Measurements from ENCODE around the gene MED14. TPM values are rescaled to one million over a fixed set of nuclear protein-coding genes. Genes with fewer than 3 reads are reported as not detected.

The MED14 gene
- polyA plus RNA-seq, 4 donors, result 36.9 to 62.2 (median 50.1) TPM

DNA sequence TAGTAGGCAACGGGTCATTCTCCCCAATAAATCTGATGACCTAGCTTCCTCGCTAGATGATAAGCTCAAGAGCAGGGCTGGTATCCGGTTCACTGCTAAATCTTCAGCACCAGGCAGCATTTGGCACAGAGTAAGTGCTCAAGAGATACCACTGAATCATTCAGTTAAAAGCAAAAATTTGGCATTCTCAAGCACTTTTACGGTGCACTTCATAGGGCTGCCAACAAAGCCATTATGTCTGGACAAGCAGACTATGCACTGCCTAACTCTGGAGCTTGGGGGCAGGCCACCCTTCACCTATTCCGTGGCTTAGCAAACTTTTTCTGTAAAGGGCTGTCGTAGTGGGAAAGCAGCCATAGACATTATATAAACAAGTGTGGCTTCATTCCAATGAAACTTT, 64.2 kb downstream of the MED14 start:
- no peak for DNase-seq (ENCODE audit: low read depth in 4 of 4, low spot score in 2 of 4)

- DNase-seq (ENCODE audit: low read depth in 4 of 4, low spot score in 2 of 4), result no peak
Observed at GRCh38 chrX:40663880-40664630, 71.3 kb downstream of the MED14 start.

GRCh38 chrX:40663078-40663740, 72.1 kb downstream of the MED14 start:
- no peak for DNase-seq (ENCODE audit: low read depth in 4 of 4, low spot score in 2 of 4)

DNA sequence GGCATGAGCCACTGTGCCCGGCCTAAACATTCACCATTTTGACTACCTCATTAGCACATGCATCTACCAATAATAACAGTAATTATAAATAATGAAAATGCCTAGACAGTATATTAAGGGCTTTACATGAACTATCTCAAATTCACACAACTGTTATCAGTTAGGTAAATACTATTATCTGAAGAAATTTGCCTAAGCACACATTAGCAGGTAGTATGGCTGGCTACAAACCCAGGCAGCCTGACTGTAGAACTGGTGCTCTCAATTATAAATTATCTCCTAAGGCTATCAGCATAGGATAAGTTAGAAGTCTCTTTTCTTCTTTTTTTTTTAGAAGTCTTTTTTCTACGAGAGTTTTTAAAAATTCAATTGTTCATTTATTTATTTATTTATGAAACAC, 73.9 kb downstream of the MED14 start:
- no peak for DNase-seq (ENCODE audit: low read depth in 4 of 4, low spot score in 2 of 4)

GRCh38 chrX:40660381-40660780, 75.0 kb downstream of the MED14 start:
- no peak for DNase-seq (ENCODE audit: low read depth in 4 of 4, low spot score in 2 of 4)

- DNase-seq (ENCODE audit: low read depth in 4 of 4, low spot score in 2 of 4), result no peak
Observed at GRCh38 chrX:40653535-40653934, 81.8 kb downstream of the MED14 start.

- no peak for DNase-seq (ENCODE audit: low read depth in 4 of 4, low spot score in 2 of 4)
Observed at GRCh38 chrX:40652664-40653063, 82.7 kb downstream of the MED14 start.

DNA sequence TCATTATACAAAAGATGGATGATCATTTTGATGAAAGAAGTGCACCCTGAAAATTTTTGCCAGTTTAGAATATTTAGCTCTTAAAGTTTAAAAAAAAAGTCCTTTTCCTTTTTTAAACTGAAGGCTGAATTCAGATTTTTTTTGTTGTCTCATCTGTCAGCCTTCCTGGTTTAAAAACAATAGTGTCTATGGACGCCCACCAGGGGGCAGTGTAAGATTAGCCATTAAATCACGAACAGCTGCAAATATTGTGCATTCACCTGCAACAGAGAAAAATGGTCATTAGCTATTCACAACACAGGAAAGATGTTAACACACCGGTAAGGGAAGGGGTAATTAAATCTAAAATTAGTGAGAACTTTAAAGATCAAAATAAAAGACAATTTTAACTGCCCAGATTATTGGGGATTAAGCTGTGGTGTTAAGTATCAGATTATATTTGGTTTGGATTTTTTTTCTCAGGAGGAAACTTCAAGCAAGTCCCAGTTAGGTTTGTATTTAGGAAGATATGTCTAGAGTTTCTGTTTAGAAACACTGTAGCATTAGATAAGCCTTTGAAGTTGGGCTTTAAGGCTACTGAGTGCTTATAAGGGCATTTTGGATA, 83.6 kb downstream of the MED14 start:
- peak in 1 of 4 donors; percentile 23 for DNase-seq (ENCODE audit: low read depth in 4 of 4, low spot score in 2 of 4)

- peak; percentile 56 to 83 (median 74) for DNase-seq (ENCODE audit: low read depth in 4 of 4, low spot score in 2 of 4)
Observed at GRCh38 chrX:40647307-40648197, 87.8 kb downstream of the MED14 start, which contains the start of gene CXorf38. Gene CXorf38 (minus strand): TSS chrX:40647561. CDS start chrX:40647520, 41 bp downstream.

GRCh38 chrX:40646489-40647306, 88.6 kb downstream of the MED14 start:
- DNase-seq (ENCODE audit: low read depth in 4 of 4, low spot score in 2 of 4), result no peak

DNA sequence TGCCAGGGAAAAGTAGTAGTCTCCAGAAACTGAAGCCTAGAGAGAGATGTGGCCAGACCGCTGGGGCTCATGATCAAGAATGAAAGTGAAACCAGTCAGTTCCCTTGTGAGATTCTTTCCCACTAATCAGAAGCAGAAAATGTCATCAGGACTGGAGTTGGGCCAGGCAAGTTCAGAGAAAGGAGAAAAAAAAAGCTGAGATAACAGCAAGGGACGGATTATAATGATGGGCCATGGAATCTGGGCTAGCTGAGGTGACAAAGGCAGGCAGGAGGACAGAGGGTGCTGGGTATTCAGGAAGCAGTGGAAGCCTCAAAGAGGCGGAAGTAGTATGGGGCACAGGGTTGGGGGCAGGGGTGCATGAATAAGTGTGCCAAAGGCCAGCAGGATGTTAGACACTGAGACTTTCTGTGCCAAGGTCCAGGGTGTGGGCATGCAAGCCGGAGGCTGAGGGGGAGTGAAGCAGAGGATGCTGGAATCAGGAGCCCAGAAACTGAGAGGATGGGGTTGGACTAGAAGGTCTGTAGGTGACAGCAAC, 90.5 kb downstream of the MED14 start:
- no peak for DNase-seq (ENCODE audit: low read depth in 4 of 4, low spot score in 2 of 4)

GRCh38 chrX:40644176-40644575, 91.2 kb downstream of the MED14 start:
- no peak for DNase-seq (ENCODE audit: low read depth in 4 of 4, low spot score in 2 of 4)

GRCh38 chrX:40637687-40638086, 97.7 kb downstream of the MED14 start:
- DNase-seq (ENCODE audit: low read depth in 4 of 4, low spot score in 2 of 4), result no peak

DNA sequence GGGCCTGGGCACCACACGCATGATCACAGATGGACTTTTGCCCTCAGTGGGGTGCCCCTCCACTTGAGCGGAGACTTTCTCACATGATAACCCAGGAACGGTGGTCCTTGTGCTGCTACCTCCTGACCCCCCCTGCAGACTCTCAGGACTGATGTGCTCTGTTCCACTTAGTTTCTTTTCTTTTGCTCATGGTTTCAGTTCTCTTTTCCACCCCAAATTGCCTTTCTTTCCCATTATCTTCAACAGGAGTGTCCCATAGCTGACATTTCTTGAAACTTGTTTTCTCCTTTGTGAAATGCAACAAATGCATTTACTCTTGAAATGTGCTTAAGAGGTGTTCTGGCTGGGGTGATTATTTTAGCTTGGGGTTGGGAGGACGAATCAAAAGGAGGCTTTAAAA, 103.1 kb downstream of the MED14 start:
- DNase-seq (ENCODE audit: low read depth in 4 of 4, low spot score in 2 of 4), result no peak

- DNase-seq (ENCODE audit: low read depth in 4 of 4, low spot score in 2 of 4), result no peak
Observed at GRCh38 chrX:40628506-40628905, 106.8 kb downstream of the MED14 start.

GRCh38 chrX:40625294-40625693, 110.0 kb downstream of the MED14 start:
- DNase-seq (ENCODE audit: low read depth in 4 of 4, low spot score in 2 of 4), result no peak

DNA sequence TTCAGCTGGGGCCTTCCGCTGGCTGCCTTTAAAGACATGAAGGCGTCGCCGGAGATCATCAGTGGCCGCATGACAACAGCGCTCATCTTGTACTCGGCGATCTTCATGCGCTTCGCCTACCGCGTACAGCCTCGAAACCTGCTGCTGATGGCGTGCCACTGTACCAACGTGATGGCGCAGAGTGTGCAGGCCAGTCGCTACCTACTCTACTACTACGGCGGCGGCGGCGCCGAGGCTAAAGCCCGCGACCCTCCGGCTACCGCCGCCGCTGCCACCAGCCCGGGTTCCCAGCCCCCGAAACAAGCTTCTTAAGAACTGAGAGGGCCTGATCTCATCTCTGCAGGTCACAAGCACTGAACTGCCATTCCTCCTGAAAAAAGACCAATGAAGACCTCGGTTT, 111.7 kb downstream of the MED14 start:
- DNase-seq (ENCODE audit: low read depth in 4 of 4, low spot score in 2 of 4), result no peak

DNA sequence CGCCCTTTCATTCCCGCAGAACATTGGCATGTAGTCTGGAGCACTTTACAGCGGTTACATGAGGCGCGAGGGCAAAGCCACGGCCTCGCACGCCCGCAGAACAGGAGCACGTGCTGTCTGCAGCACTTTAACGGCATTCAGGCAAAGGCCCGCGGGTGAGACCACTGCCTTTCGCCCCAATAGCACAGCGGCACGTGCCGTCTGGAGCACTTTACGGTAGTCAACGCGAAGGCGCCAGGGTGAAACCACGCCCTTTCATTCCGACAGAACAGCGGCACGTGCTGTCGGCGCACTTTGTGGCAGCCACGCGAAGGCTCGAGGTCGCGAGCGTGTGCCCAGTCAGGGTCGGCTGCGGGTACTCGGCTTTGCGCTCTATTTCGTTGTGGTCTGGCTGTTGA, 112.2 kb downstream of the MED14 start, which contains the start of gene MPC1L:
MPC1L (plus strand) TSS at position 290 of the 398 bp plus-strand sequence. CDS start 138 bp downstream, outside the sequence.
- no peak for DNase-seq (ENCODE audit: low read depth in 4 of 4, low spot score in 2 of 4)

DNA sequence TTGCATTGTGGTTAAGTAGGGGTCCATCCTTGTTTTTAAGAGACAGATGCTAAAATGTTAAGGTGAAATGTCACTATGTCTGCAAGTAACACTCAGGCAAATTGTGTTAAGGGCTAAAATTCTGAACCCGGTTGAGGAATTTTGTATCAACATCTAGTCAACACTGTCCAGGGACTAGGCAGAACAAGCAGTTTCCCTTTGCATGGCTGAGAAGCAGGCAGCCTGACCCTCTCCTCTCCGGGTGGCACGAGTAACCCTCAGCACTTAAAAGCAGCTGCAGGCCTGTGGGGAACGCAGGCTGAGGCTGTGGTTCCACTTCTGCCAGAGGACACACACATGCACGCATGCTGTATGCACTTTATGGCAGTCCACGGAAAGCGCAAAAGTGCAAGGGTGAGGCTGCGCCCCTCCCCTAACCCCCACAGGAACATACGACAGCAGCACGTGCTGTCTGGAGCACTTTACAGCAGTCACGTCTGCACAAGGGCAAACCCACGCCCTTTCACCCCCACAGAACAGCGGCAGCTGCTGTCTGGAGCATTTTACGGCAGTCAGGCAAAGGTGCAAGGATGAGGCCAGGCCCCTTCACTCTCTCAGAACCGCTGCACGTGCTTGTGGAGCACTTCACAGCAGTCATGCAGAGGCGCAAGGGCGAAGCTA, 112.7 kb downstream of the MED14 start:
- DNase-seq (ENCODE audit: low read depth in 4 of 4, low spot score in 2 of 4), result no peak
